Liver (tissue), 9 donors: Measurements from ENCODE around the gene NDUFA5. TPM values are rescaled to one million over a fixed set of nuclear protein-coding genes. Genes with fewer than 3 reads are reported as not detected.

Experiments
- DNase-seq: peaks from one replicate; pipeline ENCODE4 v3.0.0-alpha.2; 2017; ENCODE audit warnings: low spot score
- H3K27ac ChIP-seq, 2 donors: one replicate each; pipeline ENCODE4 v1.7.0; 2013; ENCODE audit warnings: inconsistent platforms in 2 of 2, low read length in 2 of 2, control low read depth in 1 of 2, low read depth in 1 of 2, mild to moderate bottlenecking in 1 of 2
- H3K27me3 ChIP-seq, 4 donors: one replicate each; pipeline versions ENCODE4 v1.6.1 to v1.7.0; 2013; ENCODE audit warnings: low read length in 3 of 4, inconsistent platforms in 1 of 4, mild to moderate bottlenecking in 1 of 4, moderate library complexity in 1 of 4; ENCODE audit not compliant: control insufficient read depth in 4 of 4, insufficient read depth in 4 of 4
- H3K36me3 ChIP-seq, 4 donors: one replicate each; pipeline versions ENCODE4 v1.6.1 to v1.7.0; 2013; ENCODE audit warnings: low read length in 3 of 4, mild to moderate bottlenecking in 3 of 4, low read depth in 1 of 4, moderate library complexity in 1 of 4; ENCODE audit not compliant: control insufficient read depth in 4 of 4, insufficient read depth in 3 of 4
- H3K4me1 ChIP-seq, 4 donors: one replicate each; pipeline versions ENCODE4 v1.6.1 to v1.7.0; 2013; ENCODE audit warnings: low read length in 3 of 4, mild to moderate bottlenecking in 3 of 4, moderate library complexity in 1 of 4; ENCODE audit not compliant: control insufficient read depth in 4 of 4, insufficient read depth in 4 of 4
- H3K4me3 ChIP-seq, 3 donors: one replicate each; pipeline versions ENCODE4 v1.6.1 to v1.7.0; 2013; ENCODE audit warnings: low read length in 3 of 3, control low read depth in 1 of 3, low read depth in 1 of 3, mild to moderate bottlenecking in 1 of 3
- H3K9ac ChIP-seq, 2 donors: one replicate each; pipeline ENCODE4 v1.7.0; 2013; ENCODE audit warnings: low read length in 2 of 2, mild to moderate bottlenecking in 2 of 2, moderate library complexity in 2 of 2, control low read depth in 1 of 2, low read depth in 1 of 2
- H3K9me3 ChIP-seq, 4 donors: one replicate each; pipeline versions ENCODE4 v1.6.1 to v1.7.0; 2013; ENCODE audit warnings: low read length in 3 of 4; ENCODE audit not compliant: control insufficient read depth in 4 of 4
- EGR1 ChIP-seq, 2 donors: IDR thresholded peaks; 2 replicates each; pipeline ENCODE4 v1.6.1; 2016 to 2018; ENCODE audit warnings: antibody characterized with exemption in 2 of 2, low read depth in 2 of 2
- FOXA1 ChIP-seq: IDR thresholded peaks from 2 replicates; pipeline ENCODE4 v1.6.1; 2016; ENCODE audit warnings: antibody characterized with exemption
- FOXA2 ChIP-seq: IDR thresholded peaks from 2 replicates; pipeline ENCODE4 v1.6.1; 2016; ENCODE audit warnings: antibody characterized with exemption
- GABPA ChIP-seq, 2 donors: IDR thresholded peaks in 1 of 2; conservative IDR thresholded peaks in 1 of 2; 2 replicates each; pipeline ENCODE4 v1.6.1; 2016; ENCODE audit warnings: antibody characterized with exemption in 2 of 2, mild to moderate bottlenecking in 1 of 2, moderate library complexity in 1 of 2
- HNF4A ChIP-seq, 2 donors: conservative IDR thresholded peaks; 2 replicates each; pipeline ENCODE4 v1.6.1; 2016; ENCODE audit warnings: antibody characterized with exemption in 2 of 2, mild to moderate bottlenecking in 2 of 2
- HNF4G ChIP-seq: IDR thresholded peaks from 2 replicates; pipeline ENCODE4 v1.6.1; 2016; ENCODE audit warnings: antibody characterized with exemption
- JUND ChIP-seq, 2 donors: IDR thresholded peaks; 2 replicates each; pipeline ENCODE4 v1.6.1; 2016; ENCODE audit warnings: antibody characterized with exemption in 2 of 2
- NR2F2 ChIP-seq: IDR thresholded peaks from 2 replicates; pipeline ENCODE4 v1.6.1; 2016; ENCODE audit warnings: antibody characterized with exemption
- RAD21 ChIP-seq, 2 donors: IDR thresholded peaks; 2 replicates each; pipeline ENCODE4 v1.6.1; 2016; ENCODE audit warnings: antibody characterized with exemption in 2 of 2, mild to moderate bottlenecking in 2 of 2
- RXRA ChIP-seq, 2 donors: IDR thresholded peaks; 2 replicates each; pipeline ENCODE4 v1.6.1; 2017 to 2018; ENCODE audit warnings: antibody characterized with exemption in 2 of 2, mild to moderate bottlenecking in 1 of 2
- SP1 ChIP-seq: IDR thresholded peaks from 2 replicates; pipeline ENCODE4 v1.6.1; 2018; ENCODE audit warnings: antibody characterized with exemption, mild to moderate bottlenecking
- TAF1 ChIP-seq: conservative IDR thresholded peaks from 2 replicates; pipeline ENCODE4 v1.6.1; 2016; ENCODE audit warnings: antibody characterized with exemption, mild to moderate bottlenecking
- YY1 ChIP-seq: IDR thresholded peaks from 2 replicates; pipeline ENCODE4 v1.6.1; 2016; ENCODE audit warnings: antibody characterized with exemption, mild to moderate bottlenecking
- WGBS: extraction: QIAGEN DNeasy Blood & Tissue Kit; methylation state at CpG from one replicate; pipeline ENCODE4 v1.1.7; 2013; 5-methylcytosine and 5-hydroxymethylcytosine counted together
- polyA plus RNA-seq, 2 donors: library from polyadenylated mRNA; stranded (reverse) in 1 of 2; unstranded in 1 of 2; fragments of 200-250 nt in 1 of 2; fragments of >200 nt in 1 of 2; fragmentation: Nextera tagmentation in 1 of 2; extraction: Ambion mirVana in 1 of 2; gene quantifications; one replicate each; pipeline versions ENCODE4 v1.2.1 to v1.2.3, GENCODE V29; 2013 to 2015
- total RNA-seq, 2 donors: library from RNA; depleted of rRNA; stranded (reverse); fragments of >200 nt; gene quantifications; one replicate each; pipeline ENCODE4 v1.2.3, GENCODE V29; 2014
- TF ChIP-seq, protein P1 (sequence below): IDR thresholded peaks from 2 replicates; pipeline ENCODE4 v1.6.1; 2016; ENCODE audit warnings: antibody characterized with exemption
- TF ChIP-seq, protein P2 (sequence below): fragments of 150-350 bp; IDR thresholded peaks from 2 replicates; pipeline ENCODE4 v1.5.1; 2017; ENCODE audit warnings: improper control_type of control experiment, low read depth, low read length; ENCODE audit not compliant: missing input control
- TF ChIP-seq, protein P3 (sequence below): IDR thresholded peaks from 2 replicates; pipeline ENCODE4 v1.6.1; 2016; ENCODE audit warnings: antibody characterized with exemption, mild to moderate bottlenecking
- TF ChIP-seq, protein P4 (sequence below): IDR thresholded peaks from 2 replicates; pipeline ENCODE4 v1.6.1; 2016; ENCODE audit warnings: antibody characterized with exemption
- donor health status: healthy.
- donor health status: healthy.
- donor health status: healthy.
- donor health status: healthy.
- donor health status: healthy.

The NDUFA5 gene
- total and polyA plus RNA-seq, 4 donors = 27.4 to 102 (median 34.4) TPM

DNA sequence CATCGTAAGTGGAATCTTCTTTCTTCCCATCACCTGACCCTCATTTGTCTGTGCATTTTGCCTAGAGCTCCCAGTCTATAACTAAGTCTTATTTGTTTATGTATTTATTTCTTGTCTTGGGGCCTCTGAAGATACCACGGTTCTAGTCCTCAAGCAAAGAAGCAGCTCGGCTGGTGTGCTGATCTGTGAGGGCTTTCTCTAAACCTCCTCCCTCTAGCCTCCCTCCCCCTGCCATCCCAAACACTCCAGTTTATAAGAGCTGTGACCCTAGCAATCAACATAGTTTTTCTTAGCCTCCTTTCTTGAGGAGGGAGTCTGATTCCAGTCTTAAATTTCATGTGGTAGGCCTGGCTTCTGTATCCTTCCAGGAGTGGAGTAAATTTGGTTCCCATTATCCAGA is 15.7 kb upstream of the NDUFA5 start:
- H3K27me3 ChIP-seq = no peaks in the 10 kb centered on the region
- H3K36me3 ChIP-seq = no peaks in the 10 kb centered on the region
- DNase-seq = no peak
- no peaks in the 10 kb centered on the region for H3K9me3 ChIP-seq
- TF ChIP-seq, protein P1, sequence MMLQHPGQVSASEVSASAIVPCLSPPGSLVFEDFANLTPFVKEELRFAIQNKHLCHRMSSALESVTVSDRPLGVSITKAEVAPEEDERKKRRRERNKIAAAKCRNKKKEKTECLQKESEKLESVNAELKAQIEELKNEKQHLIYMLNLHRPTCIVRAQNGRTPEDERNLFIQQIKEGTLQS = no peak
- TF ChIP-seq FOXA1 (no peak), SP1 (no peak), EGR1 (IDR thresholded peaks at IDR 0.05; ENCODE audit: low read depth in 2 of 2) (no peak), FOXA2 (no peak), JUND (IDR thresholded peaks at IDR 0.05) (no peak), TAF1 (no peak), HNF4A (conservative IDR thresholded peaks at IDR 0.05) (no peak), GABPA (IDR thresholded peaks at IDR 0.05 in 1 of 2, conservative IDR thresholded peaks at IDR 0.05 in 1 of 2) (no peak), YY1 (no peak)
- TF ChIP-seq, protein P2, sequence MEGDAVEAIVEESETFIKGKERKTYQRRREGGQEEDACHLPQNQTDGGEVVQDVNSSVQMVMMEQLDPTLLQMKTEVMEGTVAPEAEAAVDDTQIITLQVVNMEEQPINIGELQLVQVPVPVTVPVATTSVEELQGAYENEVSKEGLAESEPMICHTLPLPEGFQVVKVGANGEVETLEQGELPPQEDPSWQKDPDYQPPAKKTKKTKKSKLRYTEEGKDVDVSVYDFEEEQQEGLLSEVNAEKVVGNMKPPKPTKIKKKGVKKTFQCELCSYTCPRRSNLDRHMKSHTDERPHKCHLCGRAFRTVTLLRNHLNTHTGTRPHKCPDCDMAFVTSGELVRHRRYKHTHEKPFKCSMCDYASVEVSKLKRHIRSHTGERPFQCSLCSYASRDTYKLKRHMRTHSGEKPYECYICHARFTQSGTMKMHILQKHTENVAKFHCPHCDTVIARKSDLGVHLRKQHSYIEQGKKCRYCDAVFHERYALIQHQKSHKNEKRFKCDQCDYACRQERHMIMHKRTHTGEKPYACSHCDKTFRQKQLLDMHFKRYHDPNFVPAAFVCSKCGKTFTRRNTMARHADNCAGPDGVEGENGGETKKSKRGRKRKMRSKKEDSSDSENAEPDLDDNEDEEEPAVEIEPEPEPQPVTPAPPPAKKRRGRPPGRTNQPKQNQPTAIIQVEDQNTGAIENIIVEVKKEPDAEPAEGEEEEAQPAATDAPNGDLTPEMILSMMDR = no peak
- TF ChIP-seq, protein P3, sequence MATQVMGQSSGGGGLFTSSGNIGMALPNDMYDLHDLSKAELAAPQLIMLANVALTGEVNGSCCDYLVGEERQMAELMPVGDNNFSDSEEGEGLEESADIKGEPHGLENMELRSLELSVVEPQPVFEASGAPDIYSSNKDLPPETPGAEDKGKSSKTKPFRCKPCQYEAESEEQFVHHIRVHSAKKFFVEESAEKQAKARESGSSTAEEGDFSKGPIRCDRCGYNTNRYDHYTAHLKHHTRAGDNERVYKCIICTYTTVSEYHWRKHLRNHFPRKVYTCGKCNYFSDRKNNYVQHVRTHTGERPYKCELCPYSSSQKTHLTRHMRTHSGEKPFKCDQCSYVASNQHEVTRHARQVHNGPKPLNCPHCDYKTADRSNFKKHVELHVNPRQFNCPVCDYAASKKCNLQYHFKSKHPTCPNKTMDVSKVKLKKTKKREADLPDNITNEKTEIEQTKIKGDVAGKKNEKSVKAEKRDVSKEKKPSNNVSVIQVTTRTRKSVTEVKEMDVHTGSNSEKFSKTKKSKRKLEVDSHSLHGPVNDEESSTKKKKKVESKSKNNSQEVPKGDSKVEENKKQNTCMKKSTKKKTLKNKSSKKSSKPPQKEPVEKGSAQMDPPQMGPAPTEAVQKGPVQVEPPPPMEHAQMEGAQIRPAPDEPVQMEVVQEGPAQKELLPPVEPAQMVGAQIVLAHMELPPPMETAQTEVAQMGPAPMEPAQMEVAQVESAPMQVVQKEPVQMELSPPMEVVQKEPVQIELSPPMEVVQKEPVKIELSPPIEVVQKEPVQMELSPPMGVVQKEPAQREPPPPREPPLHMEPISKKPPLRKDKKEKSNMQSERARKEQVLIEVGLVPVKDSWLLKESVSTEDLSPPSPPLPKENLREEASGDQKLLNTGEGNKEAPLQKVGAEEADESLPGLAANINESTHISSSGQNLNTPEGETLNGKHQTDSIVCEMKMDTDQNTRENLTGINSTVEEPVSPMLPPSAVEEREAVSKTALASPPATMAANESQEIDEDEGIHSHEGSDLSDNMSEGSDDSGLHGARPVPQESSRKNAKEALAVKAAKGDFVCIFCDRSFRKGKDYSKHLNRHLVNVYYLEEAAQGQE = no peak
- TF ChIP-seq, protein P4, sequence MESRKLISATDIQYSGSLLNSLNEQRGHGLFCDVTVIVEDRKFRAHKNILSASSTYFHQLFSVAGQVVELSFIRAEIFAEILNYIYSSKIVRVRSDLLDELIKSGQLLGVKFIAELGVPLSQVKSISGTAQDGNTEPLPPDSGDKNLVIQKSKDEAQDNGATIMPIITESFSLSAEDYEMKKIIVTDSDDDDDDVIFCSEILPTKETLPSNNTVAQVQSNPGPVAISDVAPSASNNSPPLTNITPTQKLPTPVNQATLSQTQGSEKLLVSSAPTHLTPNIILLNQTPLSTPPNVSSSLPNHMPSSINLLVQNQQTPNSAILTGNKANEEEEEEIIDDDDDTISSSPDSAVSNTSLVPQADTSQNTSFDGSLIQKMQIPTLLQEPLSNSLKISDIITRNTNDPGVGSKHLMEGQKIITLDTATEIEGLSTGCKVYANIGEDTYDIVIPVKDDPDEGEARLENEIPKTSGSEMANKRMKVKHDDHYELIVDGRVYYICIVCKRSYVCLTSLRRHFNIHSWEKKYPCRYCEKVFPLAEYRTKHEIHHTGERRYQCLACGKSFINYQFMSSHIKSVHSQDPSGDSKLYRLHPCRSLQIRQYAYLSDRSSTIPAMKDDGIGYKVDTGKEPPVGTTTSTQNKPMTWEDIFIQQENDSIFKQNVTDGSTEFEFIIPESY = no peak
- H3K4me1 ChIP-seq = no peaks in the 10 kb centered on the region
- H3K9ac ChIP-seq = no peak overlapping the region
- H3K4me3 ChIP-seq = no peak overlapping the region
- 81% methylated on average over 3 of the region's 3 CpGs for WGBS
- no peak overlapping the region for H3K27ac ChIP-seq

DNA sequence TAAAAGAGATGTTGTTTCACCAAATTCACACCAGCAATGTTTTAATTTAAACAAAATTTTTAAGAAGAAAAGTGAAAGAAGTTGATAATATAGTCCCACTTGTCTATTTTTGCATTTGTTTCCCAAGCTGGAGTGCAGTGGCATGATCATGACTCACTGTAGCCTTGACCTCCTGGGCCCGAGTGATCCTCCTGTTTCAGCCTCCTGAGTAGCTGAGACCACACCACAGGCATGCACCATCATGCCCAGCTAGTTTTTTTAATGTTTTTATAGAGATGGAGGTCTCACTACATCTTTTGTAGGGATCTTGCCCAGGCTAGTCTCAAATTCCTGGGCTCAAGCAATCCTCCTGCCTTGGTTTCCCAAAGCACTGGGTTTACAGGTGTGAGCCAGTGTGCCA is 14.1 kb upstream of the NDUFA5 start:
- Histone ChIP-seq H3K36me3 (no peaks in the 10 kb centered on the region), H3K9me3 (no peaks in the 10 kb centered on the region), H3K4me3 (no peak overlapping the region), H3K4me1 (no peaks in the 10 kb centered on the region), H3K27ac (no peak overlapping the region), H3K27me3 (no peaks in the 10 kb centered on the region), H3K9ac (no peak overlapping the region)
- DNase-seq = no peak
- 87% methylated on average over 1 of the region's 1 CpG for WGBS
- TF ChIP-seq RXRA (IDR thresholded peaks at IDR 0.05) = no peak
- TF ChIP-seq EGR1 (IDR thresholded peaks at IDR 0.05; ENCODE audit: low read depth in 2 of 2) = no peak
- TF ChIP-seq GABPA (IDR thresholded peaks at IDR 0.05 in 1 of 2, conservative IDR thresholded peaks at IDR 0.05 in 1 of 2) = no peak
- TF ChIP-seq, protein P1 = no peak
- TF ChIP-seq RAD21 (IDR thresholded peaks at IDR 0.05) = no peak
- no peak for TF ChIP-seq JUND (IDR thresholded peaks at IDR 0.05)
- no peak for TF ChIP-seq HNF4G
- TF ChIP-seq, protein P3 = no peak
- TF ChIP-seq SP1 = no peak
- TF ChIP-seq NR2F2 = no peak
- TF ChIP-seq, protein P4 = no peak
- no peak for TF ChIP-seq TAF1
- no peak for TF ChIP-seq FOXA2
